Measurements from ENCODE around the gene FIGN. TPM values are rescaled to one million over a fixed set of nuclear protein-coding genes. Genes with fewer than 3 reads are reported as not detected.

Gene FIGN
- total RNA-seq, 2 donors from 2014 or later = 8.9 to 9.8 TPM

DNA sequence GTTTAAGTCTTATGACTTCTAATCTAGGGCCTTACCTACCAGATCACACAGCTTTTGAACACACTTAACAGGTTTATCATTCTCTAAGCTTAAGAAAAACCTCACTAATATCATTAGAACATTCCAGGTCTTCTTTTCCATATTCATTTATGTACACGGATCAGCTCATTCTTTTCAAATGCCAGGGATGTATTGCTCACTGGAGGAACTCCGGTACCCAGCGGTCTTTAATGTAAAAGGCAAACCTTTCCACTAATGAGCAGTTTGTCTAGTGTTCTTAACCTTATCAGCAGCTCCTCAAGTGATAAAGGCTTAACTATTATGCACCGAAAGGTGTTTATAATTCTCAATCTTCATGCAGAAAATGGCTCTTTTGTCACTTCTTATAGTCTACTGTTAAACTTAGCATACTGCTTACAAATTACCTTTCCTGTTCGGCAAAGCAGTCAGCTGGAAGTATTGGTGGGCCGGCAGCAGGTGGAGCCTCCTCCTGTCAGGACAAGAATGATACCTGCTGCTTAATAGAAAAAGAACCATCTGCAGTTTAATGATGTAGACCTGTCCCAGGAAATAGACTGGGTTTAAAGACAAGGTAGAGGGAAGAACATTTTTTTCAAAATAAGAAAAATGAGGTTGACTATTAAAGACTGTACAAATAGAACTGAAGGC lies 142.7 kb downstream of the FIGN start:
- no peak for DNase-seq (ENCODE audit: low spot score)
- TF ChIP-seq, protein P1, sequence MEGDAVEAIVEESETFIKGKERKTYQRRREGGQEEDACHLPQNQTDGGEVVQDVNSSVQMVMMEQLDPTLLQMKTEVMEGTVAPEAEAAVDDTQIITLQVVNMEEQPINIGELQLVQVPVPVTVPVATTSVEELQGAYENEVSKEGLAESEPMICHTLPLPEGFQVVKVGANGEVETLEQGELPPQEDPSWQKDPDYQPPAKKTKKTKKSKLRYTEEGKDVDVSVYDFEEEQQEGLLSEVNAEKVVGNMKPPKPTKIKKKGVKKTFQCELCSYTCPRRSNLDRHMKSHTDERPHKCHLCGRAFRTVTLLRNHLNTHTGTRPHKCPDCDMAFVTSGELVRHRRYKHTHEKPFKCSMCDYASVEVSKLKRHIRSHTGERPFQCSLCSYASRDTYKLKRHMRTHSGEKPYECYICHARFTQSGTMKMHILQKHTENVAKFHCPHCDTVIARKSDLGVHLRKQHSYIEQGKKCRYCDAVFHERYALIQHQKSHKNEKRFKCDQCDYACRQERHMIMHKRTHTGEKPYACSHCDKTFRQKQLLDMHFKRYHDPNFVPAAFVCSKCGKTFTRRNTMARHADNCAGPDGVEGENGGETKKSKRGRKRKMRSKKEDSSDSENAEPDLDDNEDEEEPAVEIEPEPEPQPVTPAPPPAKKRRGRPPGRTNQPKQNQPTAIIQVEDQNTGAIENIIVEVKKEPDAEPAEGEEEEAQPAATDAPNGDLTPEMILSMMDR (IDR thresholded peaks at IDR 0.05) = no peak
- Histone ChIP-seq H3K9me3 (no peaks in the 10 kb centered on the region), H3K4me3 (no peak overlapping the region), H3K27me3 (no peaks in the 10 kb centered on the region), H3K4me1 (no peaks in the 10 kb centered on the region), H3K27ac (no peak overlapping the region), H3K36me3 (no peaks in the 10 kb centered on the region)

GRCh38 chr2:163591461-163591860 lies 144.3 kb downstream of the FIGN start:
- H3K27ac ChIP-seq = no peak overlapping the region
- no peaks in the 10 kb centered on the region for H3K4me1 ChIP-seq
- no peaks in the 10 kb centered on the region for H3K36me3 ChIP-seq
- H3K4me3 ChIP-seq = no peak overlapping the region
- DNase-seq (ENCODE audit: low spot score) = no peak
- no peaks in the 10 kb centered on the region for H3K27me3 ChIP-seq
- no peaks in the 10 kb centered on the region for H3K9me3 ChIP-seq
- TF ChIP-seq, protein P1 (IDR thresholded peaks at IDR 0.05) = no peak

DNA sequence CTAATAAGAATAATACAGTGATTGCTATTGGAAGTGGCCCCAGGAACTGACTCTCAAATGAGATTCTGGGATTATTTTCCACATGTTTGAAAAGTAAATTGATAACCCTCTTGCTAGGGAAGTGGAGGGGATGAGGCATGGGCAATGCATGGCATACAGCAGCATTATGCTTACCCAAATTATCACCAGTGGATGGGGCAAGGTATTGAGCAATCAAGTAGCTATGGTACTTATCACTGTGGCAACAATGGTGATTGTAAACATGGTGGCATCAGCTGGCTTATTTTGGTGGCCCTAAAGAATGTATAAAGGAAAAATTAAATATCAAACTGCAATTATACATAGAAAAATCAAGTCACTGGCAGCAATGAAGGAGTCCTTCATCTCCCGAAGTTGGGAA lies 155.1 kb downstream of the FIGN start:
- H3K36me3 ChIP-seq = no peaks in the 10 kb centered on the region
- TF ChIP-seq, protein P1 (IDR thresholded peaks at IDR 0.05) = no peak
- no peak for DNase-seq (ENCODE audit: low spot score)
- H3K9me3 ChIP-seq = no peaks in the 10 kb centered on the region
- H3K4me3 ChIP-seq = no peak overlapping the region
- H3K4me1 ChIP-seq = no peaks in the 10 kb centered on the region
- no peak overlapping the region for H3K27ac ChIP-seq
- no peaks in the 10 kb centered on the region for H3K27me3 ChIP-seq

- Histone ChIP-seq H3K27me3 (no peaks in the 10 kb centered on the region), H3K9me3 (no peaks in the 10 kb centered on the region), H3K4me3 (no peak overlapping the region), H3K4me1 (no peaks in the 10 kb centered on the region), H3K36me3 (no peaks in the 10 kb centered on the region), H3K27ac (no peak overlapping the region)
- DNase-seq (ENCODE audit: low spot score) = no peak
- TF ChIP-seq, protein P1 (IDR thresholded peaks at IDR 0.05) = no peak
These were observed 161.5 kb downstream of the FIGN start for GRCh38 chr2:163574309-163574708.

DNA sequence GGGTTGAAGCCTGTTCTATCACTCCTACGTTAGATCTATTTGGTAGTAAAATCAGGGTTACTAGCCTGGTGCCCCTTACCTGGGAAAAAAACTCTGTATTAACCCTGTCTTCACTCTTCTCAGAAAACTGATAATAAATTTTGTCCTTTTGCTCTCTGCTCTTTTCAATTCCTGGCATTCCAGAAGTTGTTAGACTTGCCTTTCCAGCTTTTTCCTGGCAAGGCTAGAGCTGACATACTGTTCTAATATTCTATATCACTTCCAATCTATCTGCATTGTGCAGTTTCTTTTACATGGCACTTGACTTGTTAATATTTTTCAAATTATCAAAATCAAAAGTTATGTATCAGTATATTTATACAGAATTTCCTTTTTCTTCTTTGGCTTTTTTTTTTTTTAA lies 162.2 kb downstream of the FIGN start:
- no peak for DNase-seq (ENCODE audit: low spot score)
- Histone ChIP-seq H3K4me3 (no peak overlapping the region), H3K27me3 (no peaks in the 10 kb centered on the region), H3K36me3 (no peaks in the 10 kb centered on the region), H3K27ac (no peak overlapping the region), H3K4me1 (no peaks in the 10 kb centered on the region), H3K9me3 (no peaks in the 10 kb centered on the region)
- TF ChIP-seq, protein P1 (IDR thresholded peaks at IDR 0.05) = no peak

- Histone ChIP-seq H3K27me3 (no peaks in the 10 kb centered on the region), H3K4me1 (no peaks in the 10 kb centered on the region), H3K27ac (no peak overlapping the region), H3K36me3 (no peaks in the 10 kb centered on the region), H3K4me3 (no peak overlapping the region), H3K9me3 (no peaks in the 10 kb centered on the region)
- DNase-seq (ENCODE audit: low spot score) = no peak
- TF ChIP-seq, protein P1 (IDR thresholded peaks at IDR 0.05) = no peak
These were observed 163.0 kb downstream of the FIGN start for GRCh38 chr2:163572850-163573249.
